ENCODE results near the gene KCNN4. TPM values are rescaled to one million over a fixed set of nuclear protein-coding genes. Genes with fewer than 3 reads are reported as not detected.

The KCNN4 gene
- total RNA-seq, 1 experiment from 2014 or later: 22.9 TPM

GRCh38 chr19:43751466-43752220 is 29.1 kb downstream of the KCNN4 start:
- no peak for DNase-seq (ENCODE audit: extremely low read depth, low read depth)

- no peak for DNase-seq (ENCODE audit: extremely low read depth, low read depth)
Measured at GRCh38 chr19:43749898-43750297, 30.9 kb downstream of the KCNN4 start.

GRCh38 chr19:43749152-43749551 is 31.6 kb downstream of the KCNN4 start:
- no peak for DNase-seq (ENCODE audit: extremely low read depth, low read depth)

- no peak for DNase-seq (ENCODE audit: extremely low read depth, low read depth)
Measured at GRCh38 chr19:43748685-43749084, 32.1 kb downstream of the KCNN4 start.

- DNase-seq (ENCODE audit: extremely low read depth, low read depth): no peak
Measured at GRCh38 chr19:43748205-43748594, 32.6 kb downstream of the KCNN4 start.

GRCh38 chr19:43747557-43748204 is 33.1 kb downstream of the KCNN4 start:
- no peak for DNase-seq (ENCODE audit: extremely low read depth, low read depth)

- no peak for DNase-seq (ENCODE audit: extremely low read depth, low read depth)
Measured at GRCh38 chr19:43743059-43743458, 37.7 kb downstream of the KCNN4 start.

GRCh38 chr19:43741075-43741825 is 39.5 kb downstream of the KCNN4 start:
- DNase-seq (ENCODE audit: extremely low read depth, low read depth): no peak

- DNase-seq (ENCODE audit: extremely low read depth, low read depth): no peak
Measured at GRCh38 chr19:43739439-43740235, 41.1 kb downstream of the KCNN4 start.

- DNase-seq (ENCODE audit: extremely low read depth, low read depth): no peak
Measured at GRCh38 chr19:43738780-43739211, 42.0 kb downstream of the KCNN4 start.

GRCh38 chr19:43735957-43736356 is 44.8 kb downstream of the KCNN4 start:
- DNase-seq (ENCODE audit: extremely low read depth, low read depth): no peak

- no peak for DNase-seq (ENCODE audit: extremely low read depth, low read depth)
Measured at GRCh38 chr19:43735013-43735412, 45.8 kb downstream of the KCNN4 start.

- DNase-seq (ENCODE audit: extremely low read depth, low read depth): no peak
Measured at GRCh38 chr19:43731846-43732245, 48.9 kb downstream of the KCNN4 start.

- no peak for DNase-seq (ENCODE audit: extremely low read depth, low read depth)
Measured at GRCh38 chr19:43731346-43731745, 49.4 kb downstream of the KCNN4 start.

- DNase-seq (ENCODE audit: extremely low read depth, low read depth): no peak
Measured at GRCh38 chr19:43729919-43730318, 50.9 kb downstream of the KCNN4 start.

- no peak for DNase-seq (ENCODE audit: extremely low read depth, low read depth)
Measured at GRCh38 chr19:43727593-43727853, 53.2 kb downstream of the KCNN4 start.

GRCh38 chr19:43726736-43727592 is 53.8 kb downstream of the KCNN4 start:
- no peak for DNase-seq (ENCODE audit: extremely low read depth, low read depth)

- DNase-seq (ENCODE audit: extremely low read depth, low read depth): no peak
Measured at GRCh38 chr19:43725468-43725867, 55.3 kb downstream of the KCNN4 start.

GRCh38 chr19:43724896-43725295 is 55.9 kb downstream of the KCNN4 start:
- DNase-seq (ENCODE audit: extremely low read depth, low read depth): no peak

- no peak for DNase-seq (ENCODE audit: extremely low read depth, low read depth)
Measured at GRCh38 chr19:43723588-43723987, 57.2 kb downstream of the KCNN4 start.

All from NCI-H460 (cell line).